K562 (cell line): Measurements from ENCODE around the gene P2RX2. TPM values are rescaled to one million over a fixed set of nuclear protein-coding genes. Genes with fewer than 3 reads are reported as not detected.

ENCODE experiments used
- ATAC-seq: fragments of 200-7000 bp; cut with Tn5 transposase; 3 replicates; pipeline ENCODE4 v1.9.1; 2020; ENCODE audit warnings: moderate library complexity
- BruUV-seq: library from RNA; stranded (reverse); fragments of 400-500 nt; replicated peaks from 2 replicates; lab custom pipeline; 2021; lab: Mats Ljungman, UMichigan
- CTCF ChIA-PET: fragments of 300-600 bp; formaldehyde crosslinking; extraction: SDS; loops from one replicate; lab custom pipeline; 2021; ENCODE audit warnings: low intra/inter-chr PET ratio; lab: Yijun Ruan, JAX
- POLR2A ChIA-PET: fragments of 300-600, 350-650 bp; sonication (Branson Sonifier 250); formaldehyde crosslinking; extraction: SDS; loops from one replicate; lab custom pipeline; 2021; ENCODE audit warnings: antibody characterized with exemption, inconsistent platforms; lab: Yijun Ruan, JAX
- DNase-seq, 4 experiments: peaks; one replicate each; pipeline versions ENCODE4 v3.0.0 to v3.0.0-alpha.2; 2011 to 2018; ENCODE audit warnings: low spot score in 3 of 4, mixed read lengths in 3 of 4; ENCODE audit errors: extremely low read depth in 1 of 4
- FAIRE-seq: peaks from 2 replicates; lab custom pipeline; 2011; peaks lifted over from hg19 to GRCh38; lab: Jason Lieb, UNC
- H2AFZ ChIP-seq: 2 replicates; pipeline ENCODE4 v1.6.0; 2011; ENCODE audit warnings: low read depth, low read length, control low read depth, inconsistent platforms
- H3K27ac ChIP-seq: fragments of 200-600 bp; 3 replicates; pipeline ENCODE4 v1.8.0; 2011; ENCODE audit warnings: low read depth, mild to moderate bottlenecking, control low read depth, inconsistent platforms, low read length, moderate library complexity, mixed read lengths; ENCODE audit errors: extremely low read depth
- H3K27me3 ChIP-seq, 2 experiments: fragments of 300-600 bp in 1 of 2; 2 replicates in 1 of 2; 3 replicates in 1 of 2; pipeline versions ENCODE4 v1.6.0 to v1.8.0; 2011; ENCODE audit warnings: inconsistent platforms in 2 of 2, low read length in 2 of 2, mild to moderate bottlenecking in 1 of 2, mixed read lengths in 1 of 2, moderate library complexity in 1 of 2; ENCODE audit not compliant: control insufficient read depth in 2 of 2, insufficient read depth in 2 of 2
- H3K36me3 ChIP-seq: fragments of 300-600 bp; 3 replicates; pipeline ENCODE4 v1.8.0; 2011; ENCODE audit warnings: mild to moderate bottlenecking, low read length, inconsistent platforms; ENCODE audit not compliant: control insufficient read depth, insufficient read depth
- H3K4me1 ChIP-seq, 2 experiments: fragments of 200-600 bp in 1 of 2; replicated peaks in 1 of 2; 2 replicates in 1 of 2; 3 replicates in 1 of 2; pipeline versions ENCODE4 v1.5.1 to v1.8.0; 2011; ENCODE audit warnings: inconsistent platforms in 2 of 2, low read length in 2 of 2, mild to moderate bottlenecking in 1 of 2, mixed read lengths in 1 of 2, moderate library complexity in 1 of 2; ENCODE audit not compliant: control insufficient read depth in 2 of 2, insufficient read depth in 2 of 2
- H3K4me2 ChIP-seq: 2 replicates; pipeline ENCODE4 v1.6.1; 2011; ENCODE audit warnings: low read length, control low read depth, inconsistent platforms, mixed read lengths; ENCODE audit not compliant: insufficient read depth
- H3K4me3 ChIP-seq: fragments of 200-600 bp; sonication (generic), shearing (Covaris generic); 2 replicates; pipeline ENCODE4 v1.5.1; 2016; ENCODE audit warnings: control low read depth, inconsistent platforms
- H3K79me2 ChIP-seq: fragments of 200-600 bp; 3 replicates; pipeline ENCODE4 v1.8.0; 2011; ENCODE audit warnings: low read length, inconsistent platforms; ENCODE audit not compliant: control insufficient read depth, insufficient read depth
- H3K9ac ChIP-seq, 2 experiments: 2 replicates each; pipeline versions ENCODE4 v1.6.0 to v1.6.1; 2011; ENCODE audit warnings: low read depth in 2 of 2, low read length in 2 of 2, control low read depth in 1 of 2, inconsistent platforms in 1 of 2, mild to moderate bottlenecking in 1 of 2, mixed read lengths in 1 of 2; ENCODE audit not compliant: insufficient read depth in 1 of 2
- H3K9me1 ChIP-seq: one replicate; pipeline ENCODE4 v1.6.0; 2011; ENCODE audit warnings: inconsistent platforms, mild to moderate bottlenecking, low read length, moderate library complexity; ENCODE audit not compliant: control insufficient read depth, insufficient read depth
- H3K9me3 ChIP-seq: replicated peaks from 2 replicates; pipeline ENCODE4 v1.5.1; 2011; ENCODE audit warnings: low read depth, low read length, inconsistent platforms; ENCODE audit not compliant: control insufficient read depth, insufficient read depth
- H4K20me1 ChIP-seq: replicated peaks from 2 replicates; pipeline ENCODE4 v1.6.1; 2011; ENCODE audit warnings: low read length, inconsistent platforms, mixed read lengths; ENCODE audit not compliant: control insufficient read depth, insufficient read depth
- CEBPB ChIP-seq: fragments of 450-650 bp; IDR thresholded peaks from 2 replicates; pipeline ENCODE4 v1.6.1; 2016; ENCODE audit warnings: missing genetic modification characterization, missing compliant biosample characterization
- GMEB1 ChIP-seq: fragments of 250-450 bp; sonication (Bioruptor Pico); IDR thresholded peaks from 2 replicates; pipeline ENCODE4 v1.4.0; 2020; ENCODE audit warnings: mild to moderate bottlenecking
- NCOR1 ChIP-seq: fragments of 450-650 bp; IDR thresholded peaks from 2 replicates; pipeline ENCODE4 v1.6.1; 2016; ENCODE audit warnings: mild to moderate bottlenecking, moderate library complexity
- PRMT5 ChIP-seq: sonication (generic); formaldehyde crosslinking; IDR thresholded peaks from 2 replicates; pipeline ENCODE4 v1.5.0; 2020; ENCODE audit warnings: missing genetic modification reagents
- STAT5B ChIP-seq: fragments of 250-450 bp; sonication (Bioruptor Pico); IDR thresholded peaks from 2 replicates; pipeline ENCODE4 v1.8.0; 2021; ENCODE audit warnings: mild to moderate bottlenecking, inconsistent platforms
- YY1 ChIP-seq, 3 experiments: IDR thresholded peaks; 2 replicates each; pipeline ENCODE4 v1.6.1; 2011; ENCODE audit warnings: low read length in 2 of 3, mild to moderate bottlenecking in 2 of 3, moderate library complexity in 2 of 3, borderline replicate concordance in 1 of 3, control low read depth in 1 of 3, low read depth in 1 of 3; ENCODE audit not compliant: insufficient read depth in 3 of 3, insufficient replicate concordance in 2 of 3, control insufficient read depth in 1 of 3, insufficient read length in 1 of 3; ENCODE audit errors: extremely low read depth in 1 of 3
- ZFP1 ChIP-seq: fragments of 450-650 bp; formaldehyde crosslinking; IDR thresholded peaks from 2 replicates; pipeline ENCODE4 v1.4.0; 2020; ENCODE audit warnings: mild to moderate bottlenecking, mixed read lengths
- WGBS: fragments of 100-300 bp; shearing (Covaris generic); methylation state at CpG from one replicate; pipeline ENCODE4 v1.1.6; 2016; ENCODE audit warnings: low coverage, mixed read lengths; ENCODE audit not compliant: insufficient coverage; ENCODE audit errors: missing lambda C conversion rate; 5-methylcytosine and 5-hydroxymethylcytosine counted together
- in situ Hi-C: fragments of 300-500 bp; cut with MboI; formaldehyde crosslinking; loops from 4 replicates; pipeline ENCODE4 v1.15.0; 2018; ENCODE audit warnings: inconsistent platforms, mixed read lengths
- intact Hi-C: fragments of 100-400 bp; cut with micrococcal nuclease; formaldehyde crosslinking; loops from 2 replicates; pipeline ENCODE4 v1.14.2; 2022
- polyA plus RNA-seq, 8 experiments: library from polyadenylated mRNA; depleted of rRNA in 4 of 8; stranded (reverse) in 5 of 8; unstranded in 3 of 8; fragments of >200 nt; fragmentation: Nextera tagmentation in 2 of 8; fragmentation: Illumina TruSeq in 1 of 8; extraction: Ambion mirVana in 2 of 8; extraction: Trizol in 1 of 8; gene quantifications; 2 replicates each; pipeline versions ENCODE4 v1.2.1 to v1.2.3, GENCODE V29; 2011 to 2014; ENCODE audit warnings: inconsistent platforms in 1 of 8, missing spikeins in 1 of 8
- total RNA-seq, 7 experiments: library from RNA; depleted of rRNA in 6 of 7; stranded (reverse); fragments of >200 nt in 6 of 7; fragmentation: Illumina TruSeq in 2 of 7; extraction: Trizol in 2 of 7; gene quantifications; 2 replicates each; pipeline versions ENCODE4 v1.2.1 to v1.2.3, GENCODE V29; 2011 to 2021; ENCODE audit warnings: low replicate concordance in 1 of 7

P2RX2 gene
- total and polyA plus RNA-seq, 9 of the 15 experiments (the other 6 are each of a cell fraction or from before 2014, with no cell fraction given), result not detected

GRCh38 chr12:132610866-132611602, 7.5 kb upstream of the P2RX2 start:
- no peak for ATAC-seq
- Histone ChIP-seq H3K79me2 (no peaks in the 10 kb centered on the region), H3K4me2 (no peak overlapping the region), H4K20me1 (no peaks in the 10 kb centered on the region; the same call in 1 of the 2 replicates), H3K27ac (no peak overlapping the region), H3K9me1 (no peaks in the 10 kb centered on the region), H2AFZ (no peak overlapping the region), H3K4me3 (no peak overlapping the region), H3K36me3 (no peaks in the 10 kb centered on the region), H3K9ac (no peak overlapping the region), H3K9me3 (peaks cover 3% of the 10 kb centered on the region), H3K27me3 (peaks cover 34 to 56% of the 10 kb centered on the region in 2 experiments), H3K4me1 (peaks cover 0 to 21% of the 10 kb centered on the region in 2 experiments; a peak in 3 of 5 replicates)
- TF ChIP-seq PRMT5 (CRISPR knock-in tag) (no peak), NCOR1 (no peak), STAT5B (CRISPR knock-in tag) (no peak), CEBPB (tag) (no peak), YY1 (IDR thresholded peaks at IDR 0.05; ENCODE audit: borderline replicate concordance in 1 of 3, control insufficient read depth in 1 of 3, extremely low read depth in 1 of 3, insufficient read depth in 3 of 3, insufficient read length in 1 of 3, insufficient replicate concordance in 2 of 3, low read depth in 1 of 3, low read length in 2 of 3) (no peak), ZFP1 (CRISPR knock-in tag) (no peak), GMEB1 (CRISPR knock-in tag) (no peak)
- DNase-seq, result no peak
- CTCF ChIA-PET, result no interaction called here
- BruUV-seq, result no TSS peak
- intact Hi-C loops, result no loop called here
- POLR2A ChIA-PET, result interaction anchor here (0.6 to 2.4 kb wide), 2 partner anchors 10 to 113 kb away, joined by 3 to 8 read pairs; no protein-coding TSS in a partner anchor
- 19% methylated on average over 26 of the region's 33 CpGs for WGBS
- no peak for FAIRE-seq
- in situ Hi-C loops, result no loop called here
